SU-DHL-6 (cell line): ENCODE data around the gene MAML3.

Experiments used
- H2AFZ ChIP-seq: fragments of 200-600 bp; sonication (generic); 2 replicates; pipeline ENCODE4 v1.6.1; 2014; ENCODE audit warnings: low read depth, mild to moderate bottlenecking, moderate library complexity, mixed read lengths, antibody characterized with exemption, low read length; ENCODE audit not compliant: severe bottlenecking
- H3F3A ChIP-seq: fragments of 200-600 bp; shearing (Covaris generic); 2 replicates; pipeline ENCODE4 v1.6.0; 2016; ENCODE audit warnings: antibody characterized with exemption, mild to moderate bottlenecking; ENCODE audit not compliant: insufficient read depth
- H3K27ac ChIP-seq: fragments of 200-600 bp; sonication (generic); 2 replicates; pipeline ENCODE4 v1.5.1; 2016; ENCODE audit warnings: low read depth, mild to moderate bottlenecking, low read length, moderate library complexity, mixed read lengths
- H3K27me3 ChIP-seq: fragments of 200-600 bp; sonication (generic), shearing (Covaris generic); 2 replicates; pipeline ENCODE4 v1.6.0; 2014; ENCODE audit warnings: mild to moderate bottlenecking, low read length
- H3K36me3 ChIP-seq: fragments of 200-600 bp; sonication (generic); 2 replicates; pipeline ENCODE4 v1.6.1; 2014; ENCODE audit warnings: mild to moderate bottlenecking, low read length, mixed read lengths
- H3K4me2 ChIP-seq: fragments of 300-600, 200-600 bp; shearing (Covaris generic), sonication (generic); 2 replicates; pipeline ENCODE4 v1.6.0; 2014; ENCODE audit warnings: low read length, low read depth, mild to moderate bottlenecking; ENCODE audit not compliant: poor library complexity, severe bottlenecking
- H3K4me3 ChIP-seq: fragments of 200-600 bp; sonication (generic); 2 replicates; pipeline ENCODE4 v1.5.1; 2014; ENCODE audit warnings: antibody characterized with exemption, low read length, mild to moderate bottlenecking, mixed read lengths; ENCODE audit not compliant: insufficient read depth, poor library complexity, severe bottlenecking
- H3K79me2 ChIP-seq: fragments of 200-600 bp; sonication (generic); 2 replicates; pipeline ENCODE4 v1.6.1; 2014; ENCODE audit warnings: mild to moderate bottlenecking, low read length, moderate library complexity; ENCODE audit not compliant: insufficient read depth
- H3K9ac ChIP-seq: fragments of 200-600 bp; sonication (generic); 2 replicates; pipeline ENCODE4 v1.7.0; 2014; ENCODE audit warnings: mild to moderate bottlenecking, low read length
- H3K9me2 ChIP-seq: fragments of 200-600 bp; sonication (generic); replicated peaks from 2 replicates; pipeline ENCODE4 v1.6.1; 2014; ENCODE audit warnings: low read length; ENCODE audit not compliant: insufficient read depth
- H3K9me3 ChIP-seq: fragments of 200-600 bp; sonication (generic); 2 replicates; pipeline ENCODE4 v1.6.1; 2014; ENCODE audit warnings: low read length, mixed read lengths; ENCODE audit not compliant: insufficient read depth
- H4K20me1 ChIP-seq: fragments of 200-600 bp; sonication (generic); 2 replicates; pipeline ENCODE4 v1.6.1; 2014; ENCODE audit warnings: low read depth, mild to moderate bottlenecking, antibody characterized with exemption, low read length, moderate library complexity, mixed read lengths
- EZH2phosphoT487 ChIP-seq: fragments of 200-600 bp; sonication (generic), shearing (Covaris generic); conservative IDR thresholded peaks from 2 replicates; pipeline ENCODE4 v1.6.1; 2018; ENCODE audit warnings: mild to moderate bottlenecking, antibody characterized with exemption, low read length, moderate library complexity, mixed read lengths
- TF ChIP-seq, protein P1 (sequence below): fragments of 200-600 bp; sonication (generic); IDR thresholded peaks from one replicate; pipeline ENCODE4 v1.5.1; 2017; ENCODE audit warnings: antibody characterized with exemption, mild to moderate bottlenecking, low read length, moderate library complexity; ENCODE audit not compliant: insufficient read depth, poor library complexity, severe bottlenecking

The MAML3 gene

GRCh38 chr4:140096921-140097320, 57.1 kb downstream of the MAML3 start:
- H3K27me3 ChIP-seq, result no peaks in the 10 kb centered on the region
- TF ChIP-seq, protein P1, sequence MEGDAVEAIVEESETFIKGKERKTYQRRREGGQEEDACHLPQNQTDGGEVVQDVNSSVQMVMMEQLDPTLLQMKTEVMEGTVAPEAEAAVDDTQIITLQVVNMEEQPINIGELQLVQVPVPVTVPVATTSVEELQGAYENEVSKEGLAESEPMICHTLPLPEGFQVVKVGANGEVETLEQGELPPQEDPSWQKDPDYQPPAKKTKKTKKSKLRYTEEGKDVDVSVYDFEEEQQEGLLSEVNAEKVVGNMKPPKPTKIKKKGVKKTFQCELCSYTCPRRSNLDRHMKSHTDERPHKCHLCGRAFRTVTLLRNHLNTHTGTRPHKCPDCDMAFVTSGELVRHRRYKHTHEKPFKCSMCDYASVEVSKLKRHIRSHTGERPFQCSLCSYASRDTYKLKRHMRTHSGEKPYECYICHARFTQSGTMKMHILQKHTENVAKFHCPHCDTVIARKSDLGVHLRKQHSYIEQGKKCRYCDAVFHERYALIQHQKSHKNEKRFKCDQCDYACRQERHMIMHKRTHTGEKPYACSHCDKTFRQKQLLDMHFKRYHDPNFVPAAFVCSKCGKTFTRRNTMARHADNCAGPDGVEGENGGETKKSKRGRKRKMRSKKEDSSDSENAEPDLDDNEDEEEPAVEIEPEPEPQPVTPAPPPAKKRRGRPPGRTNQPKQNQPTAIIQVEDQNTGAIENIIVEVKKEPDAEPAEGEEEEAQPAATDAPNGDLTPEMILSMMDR, result no peak
- TF ChIP-seq EZH2phosphoT487, result no peak
- no peak overlapping the region for H3K4me2 ChIP-seq
- H3K36me3 ChIP-seq, result no peaks in the 10 kb centered on the region
- H3K9me2 ChIP-seq, result no peaks in the 10 kb centered on the region
- no peaks in the 10 kb centered on the region for H3K79me2 ChIP-seq
- no peaks in the 10 kb centered on the region for H3F3A ChIP-seq
- no peak overlapping the region for H3K27ac ChIP-seq
- no peak overlapping the region for H2AFZ ChIP-seq
- no peak overlapping the region for H3K4me3 ChIP-seq
- no peak overlapping the region for H3K9ac ChIP-seq
- H4K20me1 ChIP-seq, result no peaks in the 10 kb centered on the region
- H3K9me3 ChIP-seq, result no peaks in the 10 kb centered on the region

- Histone ChIP-seq H3K4me3 (no peak overlapping the region), H3K79me2 (no peaks in the 10 kb centered on the region), H3K9me3 (no peaks in the 10 kb centered on the region), H3K27ac (no peak overlapping the region), H3K9ac (no peak overlapping the region), H4K20me1 (no peaks in the 10 kb centered on the region), H3F3A (no peaks in the 10 kb centered on the region), H3K36me3 (no peaks in the 10 kb centered on the region), H2AFZ (no peak overlapping the region), H3K4me2 (no peak overlapping the region), H3K27me3 (no peaks in the 10 kb centered on the region), H3K9me2 (no peaks in the 10 kb centered on the region)
- TF ChIP-seq, protein P1, result no peak
- no peak for TF ChIP-seq EZH2phosphoT487
Observed at GRCh38 chr4:140096483-140096861, 57.5 kb downstream of the MAML3 start.

GRCh38 chr4:140095694-140096482, 58.1 kb downstream of the MAML3 start:
- Histone ChIP-seq H3F3A (no peaks in the 10 kb centered on the region), H3K27me3 (no peaks in the 10 kb centered on the region), H3K27ac (no peak overlapping the region), H3K36me3 (no peaks in the 10 kb centered on the region), H4K20me1 (no peaks in the 10 kb centered on the region), H3K9me2 (no peaks in the 10 kb centered on the region), H3K9ac (no peak overlapping the region), H3K4me2 (no peak overlapping the region), H3K79me2 (no peaks in the 10 kb centered on the region), H3K4me3 (no peak overlapping the region), H2AFZ (no peak overlapping the region), H3K9me3 (no peaks in the 10 kb centered on the region)
- no peak for TF ChIP-seq EZH2phosphoT487
- TF ChIP-seq, protein P1, result no peak
